Sigmoid colon (tissue), 7 donors: Measurements from ENCODE around the gene KDM1A. TPM values are rescaled to one million over a fixed set of nuclear protein-coding genes. Genes with fewer than 3 reads are reported as not detected.

Source experiments
- DNase-seq: peaks from one replicate; pipeline ENCODE4 v3.0.0-alpha.2; 2019
- H3K27ac ChIP-seq, 4 donors: fragments of 200-600 bp; sonication (generic); one replicate each; pipeline ENCODE4 v1.5.1; 2016 to 2019; ENCODE audit warnings: mild to moderate bottlenecking in 1 of 4
- H3K27me3 ChIP-seq, 3 donors: fragments of 200-600 bp; sonication (generic); one replicate each; pipeline ENCODE4 v1.5.1; 2019; ENCODE audit warnings: mild to moderate bottlenecking in 1 of 3
- H3K36me3 ChIP-seq, 4 donors: fragments of 200-600 bp; sonication (generic); one replicate each; pipeline ENCODE4 v1.5.1; 2016 to 2019
- H3K4me1 ChIP-seq, 4 donors: fragments of 200-600 bp; sonication (generic); one replicate each; pipeline ENCODE4 v1.5.1; 2017 to 2019
- H3K4me3 ChIP-seq, 4 donors: fragments of 200-600 bp; sonication (generic); one replicate each; pipeline ENCODE4 v1.5.1; 2017 to 2019; ENCODE audit warnings: mild to moderate bottlenecking in 2 of 4, moderate library complexity in 1 of 4
- H3K9me3 ChIP-seq, 4 donors: fragments of 200-600 bp in 3 of 4; sonication (generic) in 3 of 4; one replicate each; pipeline versions ENCODE4 v1.5.1 to v1.6.1; 2013 to 2019
- EP300 ChIP-seq, 4 donors: sonication (generic); formaldehyde crosslinking; IDR thresholded peaks; one replicate each; pipeline ENCODE4 v1.6.1; 2017; ENCODE audit warnings: antibody characterized with exemption in 4 of 4
- POLR2A ChIP-seq, 2 donors: fragments of 450-650 bp; IDR thresholded peaks; one replicate each; pipeline ENCODE4 v1.6.1; 2016; ENCODE audit warnings: antibody characterized with exemption in 2 of 2, mild to moderate bottlenecking in 2 of 2, moderate library complexity in 2 of 2
- POLR2AphosphoS5 ChIP-seq, 4 donors: sonication (generic); formaldehyde crosslinking; IDR thresholded peaks; one replicate each; pipeline ENCODE4 v1.6.1; 2017; ENCODE audit warnings: antibody characterized with exemption in 4 of 4
- WGBS, 2 donors: extraction: QIAGEN DNeasy Blood & Tissue Kit; methylation state at CpG; one replicate each; pipeline ENCODE4 v1.1.7; 2013; 5-methylcytosine and 5-hydroxymethylcytosine counted together
- intact Hi-C: fragments of 100-400 bp; cut with DNase I; formaldehyde crosslinking; loops from one replicate; pipeline ENCODE4 v1.15.1; 2023
- polyA plus RNA-seq, 3 donors: library from polyadenylated mRNA; stranded (reverse); fragments of 200-250 nt; gene quantifications; one replicate each; pipeline ENCODE4 v1.2.3, GENCODE V29; 2013
- total RNA-seq, 4 donors: library from RNA; depleted of rRNA; stranded (reverse); fragments of >200 nt; gene quantifications; one replicate each; pipeline ENCODE4 v1.1.0, GENCODE V29; 2016
- TF ChIP-seq, protein P1 (sequence below), 4 experiments: fragments of 450-650 bp in 3 of 4; fragments of 200-600 bp in 1 of 4; IDR thresholded peaks; one replicate each; pipeline ENCODE4 v1.5.1; 2016 to 2019; ENCODE audit warnings: antibody characterized with exemption in 4 of 4, mild to moderate bottlenecking in 3 of 4, moderate library complexity in 2 of 4
- donor health status: healthy with polysubstance abuse.
- donor health status: Bipolar disorder and iron deficiency.
- donor health status: healthy.

The KDM1A gene
- total and polyA plus RNA-seq, 7 donors, result 24.0 to 58.6 (median 46.0) TPM

DNA sequence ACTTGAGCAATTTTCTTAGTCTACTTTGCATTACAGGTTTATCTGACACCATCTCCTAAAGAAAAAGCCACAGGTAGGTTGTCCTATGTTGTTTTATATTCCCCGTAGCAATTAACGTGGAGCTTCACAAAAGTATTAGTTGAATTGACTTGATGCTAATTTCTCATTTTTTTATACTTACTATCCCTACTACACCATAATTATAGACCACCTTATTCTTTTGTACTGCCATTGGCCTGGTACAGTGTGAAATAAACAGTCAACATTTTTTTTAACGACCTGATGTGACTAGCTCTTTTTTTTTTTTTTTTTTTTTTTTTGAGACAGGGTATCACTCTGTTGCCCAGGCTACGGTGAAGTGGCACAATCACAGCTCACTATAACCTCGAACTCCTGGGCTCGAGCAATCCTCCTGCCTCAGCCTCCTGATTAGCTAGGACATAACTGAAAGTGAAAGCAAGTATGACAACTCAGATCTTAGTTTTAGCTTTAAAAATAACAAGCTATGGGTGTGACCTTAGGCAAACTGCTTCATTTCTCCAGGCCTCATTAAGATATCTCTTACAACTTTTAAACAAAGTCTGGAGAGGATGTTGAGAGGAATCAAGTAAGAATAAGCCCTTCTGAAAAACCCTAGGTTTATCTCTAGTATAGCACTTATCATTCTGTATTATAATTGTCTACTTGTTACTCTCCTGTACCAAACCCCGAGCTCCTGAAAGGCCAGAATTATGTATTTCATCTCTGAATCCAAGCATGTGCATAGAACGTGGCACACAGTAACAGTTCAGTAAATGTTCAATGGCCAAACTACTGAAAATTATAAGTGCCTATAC, 99.9 kb downstream of the KDM1A start:
- 49 to 61% methylated on average over 8 of the region's 8 CpGs for whole genome bisulfite sequencing, 2 donors
- no peaks in the 10 kb centered on the region for H3K36me3 ChIP-seq
- H3K4me3 ChIP-seq, result no peak overlapping the region
- DNase-seq, result no peak
- TF ChIP-seq, protein P1, sequence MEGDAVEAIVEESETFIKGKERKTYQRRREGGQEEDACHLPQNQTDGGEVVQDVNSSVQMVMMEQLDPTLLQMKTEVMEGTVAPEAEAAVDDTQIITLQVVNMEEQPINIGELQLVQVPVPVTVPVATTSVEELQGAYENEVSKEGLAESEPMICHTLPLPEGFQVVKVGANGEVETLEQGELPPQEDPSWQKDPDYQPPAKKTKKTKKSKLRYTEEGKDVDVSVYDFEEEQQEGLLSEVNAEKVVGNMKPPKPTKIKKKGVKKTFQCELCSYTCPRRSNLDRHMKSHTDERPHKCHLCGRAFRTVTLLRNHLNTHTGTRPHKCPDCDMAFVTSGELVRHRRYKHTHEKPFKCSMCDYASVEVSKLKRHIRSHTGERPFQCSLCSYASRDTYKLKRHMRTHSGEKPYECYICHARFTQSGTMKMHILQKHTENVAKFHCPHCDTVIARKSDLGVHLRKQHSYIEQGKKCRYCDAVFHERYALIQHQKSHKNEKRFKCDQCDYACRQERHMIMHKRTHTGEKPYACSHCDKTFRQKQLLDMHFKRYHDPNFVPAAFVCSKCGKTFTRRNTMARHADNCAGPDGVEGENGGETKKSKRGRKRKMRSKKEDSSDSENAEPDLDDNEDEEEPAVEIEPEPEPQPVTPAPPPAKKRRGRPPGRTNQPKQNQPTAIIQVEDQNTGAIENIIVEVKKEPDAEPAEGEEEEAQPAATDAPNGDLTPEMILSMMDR (IDR thresholded peaks at IDR 0.05), result no peak
- no peak for TF ChIP-seq POLR2AphosphoS5 (IDR thresholded peaks at IDR 0.05)
- no peak for TF ChIP-seq EP300 (IDR thresholded peaks at IDR 0.05)
- TF ChIP-seq POLR2A (IDR thresholded peaks at IDR 0.05), result no peak
- H3K9me3 ChIP-seq, result no peaks in the 10 kb centered on the region
- no peaks in the 10 kb centered on the region for H3K27me3 ChIP-seq
- H3K27ac ChIP-seq, result peak overlapping the region in 2 of 4 donors; percentile 13 to 29
- H3K4me1 ChIP-seq, result peaks cover 0 to 52% (median 41%) of the 10 kb centered on the region in 4 donors
- intact Hi-C loops, result no loop called here

DNA sequence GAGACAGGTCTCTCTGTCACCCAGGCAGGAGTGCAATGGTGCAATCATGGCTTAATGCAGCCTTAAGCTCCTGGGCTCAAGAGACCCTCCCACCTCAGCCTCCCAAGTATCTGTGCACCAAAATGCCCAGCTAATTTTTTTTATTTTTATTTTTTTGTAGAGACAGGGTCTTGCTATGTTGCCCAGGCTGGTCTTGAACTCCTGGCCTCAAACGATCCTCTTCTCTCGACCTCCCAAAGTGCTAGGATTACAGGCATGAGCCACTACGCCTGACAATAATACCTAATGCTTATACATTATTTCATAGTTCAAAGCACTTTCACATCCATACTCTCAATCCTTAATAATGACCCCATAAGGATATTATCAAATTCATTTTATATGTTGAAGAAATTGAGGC, 101.1 kb downstream of the KDM1A start:
- DNase-seq, result no peak
- Histone ChIP-seq H3K27ac (no peak overlapping the region), H3K9me3 (no peaks in the 10 kb centered on the region), H3K27me3 (no peaks in the 10 kb centered on the region), H3K36me3 (no peaks in the 10 kb centered on the region), H3K4me1 (peaks cover 0 to 46% (median 36%) of the 10 kb centered on the region in 4 donors), H3K4me3 (no peak overlapping the region)
- TF ChIP-seq, protein P1 (IDR thresholded peaks at IDR 0.05), result no peak
- TF ChIP-seq EP300 (IDR thresholded peaks at IDR 0.05) (no peak), POLR2A (IDR thresholded peaks at IDR 0.05) (no peak), POLR2AphosphoS5 (IDR thresholded peaks at IDR 0.05) (no peak)
- intact Hi-C loops, result no loop called here
- 93 to 96% methylated on average over 3 of the region's 3 CpGs for WGBS, 2 donors

DNA sequence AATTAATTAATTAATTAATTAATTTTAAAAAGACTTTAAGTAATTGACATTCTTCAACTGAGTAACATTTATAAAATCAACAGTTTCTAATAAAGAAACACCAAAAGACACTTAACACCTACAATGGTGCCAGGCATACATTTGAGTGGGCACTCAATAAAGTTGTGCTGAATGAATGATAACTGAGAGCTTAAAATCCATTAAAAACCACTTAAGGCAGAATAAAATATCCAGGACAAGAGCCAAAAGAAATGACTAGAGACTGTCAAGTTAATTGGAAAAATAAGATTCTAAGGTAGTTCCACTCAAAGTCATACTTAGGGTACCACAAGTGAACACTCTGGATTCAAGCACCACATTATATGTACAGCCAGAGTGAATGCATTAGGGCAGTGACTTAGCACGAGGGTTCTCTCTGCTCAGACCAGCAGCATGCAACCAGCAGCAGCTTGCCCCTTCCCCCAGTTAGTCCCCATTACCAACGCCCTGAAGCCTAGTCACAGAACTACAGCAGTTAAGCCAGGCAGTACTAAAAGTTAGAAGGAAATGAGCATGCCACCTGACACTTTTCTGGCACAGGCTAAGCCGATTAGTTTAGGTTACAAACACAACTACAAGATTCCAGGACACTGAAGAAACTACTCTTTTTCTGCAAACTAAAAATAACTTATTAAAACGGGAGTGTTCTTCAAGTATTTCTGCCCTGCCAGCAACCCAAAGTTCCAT, 102.9 kb downstream of the KDM1A start:
- Histone ChIP-seq H3K27me3 (no peaks in the 10 kb centered on the region), H3K36me3 (no peaks in the 10 kb centered on the region), H3K4me1 (peaks cover 0 to 59% (median 42%) of the 10 kb centered on the region in 4 donors), H3K27ac (peak overlapping the region; percentile 18 to 38 (median 22)), H3K9me3 (no peaks in the 10 kb centered on the region), H3K4me3 (no peak overlapping the region)
- no peak for DNase-seq
- TF ChIP-seq, protein P1 (IDR thresholded peaks at IDR 0.05), result no peak
- TF ChIP-seq EP300 (IDR thresholded peaks at IDR 0.05) (no peak), POLR2AphosphoS5 (IDR thresholded peaks at IDR 0.05) (no peak), POLR2A (IDR thresholded peaks at IDR 0.05) (no peak)
- intact Hi-C loops, result no loop called here
- 6 to 36% methylated on average over 4 of the region's 4 CpGs for WGBS, 2 donors

DNA sequence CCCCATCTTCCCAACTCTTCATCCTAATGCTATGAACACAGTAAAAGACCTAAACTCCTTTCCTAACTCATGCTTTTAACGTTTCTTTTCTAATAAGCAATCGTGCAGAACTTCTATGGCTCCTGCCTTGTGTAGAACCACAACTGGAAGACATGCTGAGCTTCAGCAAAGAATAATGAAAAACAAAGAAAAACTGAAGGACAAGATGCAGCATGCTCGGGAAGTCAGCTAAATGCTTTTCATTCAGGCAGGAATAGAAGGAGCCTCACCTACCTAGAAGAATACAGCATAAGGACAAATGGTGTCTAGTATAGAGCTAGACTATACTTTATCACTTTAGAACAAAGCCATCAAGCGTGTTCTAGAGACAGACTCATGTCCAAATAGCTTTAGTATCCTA, 103.5 kb downstream of the KDM1A start:
- intact Hi-C loops, result no loop called here
- 48 to 67% methylated on average over 4 of the region's 4 CpGs for WGBS, 2 donors
- no peak overlapping the region for H3K4me3 ChIP-seq
- no peaks in the 10 kb centered on the region for H3K27me3 ChIP-seq
- peak overlapping the region; percentile 18 to 38 (median 22) for H3K27ac ChIP-seq
- no peaks in the 10 kb centered on the region for H3K9me3 ChIP-seq
- H3K4me1 ChIP-seq, result peaks cover 0 to 58% (median 42%) of the 10 kb centered on the region in 4 donors
- no peak for TF ChIP-seq EP300 (IDR thresholded peaks at IDR 0.05)
- TF ChIP-seq, protein P1 (IDR thresholded peaks at IDR 0.05), result no peak
- TF ChIP-seq POLR2A (IDR thresholded peaks at IDR 0.05), result no peak
- no peak for TF ChIP-seq POLR2AphosphoS5 (IDR thresholded peaks at IDR 0.05)
- DNase-seq, result no peak
- H3K36me3 ChIP-seq, result no peaks in the 10 kb centered on the region
